Measurements from ENCODE around the gene NLRP7.

NLRP7 gene

GRCh38 chr19:54875506-54875905 lies 71.8 kb downstream of the NLRP7 start:
- Histone ChIP-seq H3K27me3 (ENCODE audit: insufficient read depth, low read depth) (peaks cover 13% of the 10 kb centered on the region; the same call in 1 of the 2 replicates), H3K9ac (no peak overlapping the region), H2AFZ (ENCODE audit: low read depth) (no peak overlapping the region), H3K27ac (no peak overlapping the region), H3K4me2 (no peak overlapping the region), H4K20me1 (ENCODE audit: insufficient read depth) (no peaks in the 10 kb centered on the region), H3K79me2 (ENCODE audit: insufficient read depth, low read depth) (no peaks in the 10 kb centered on the region), H3K4me1 (ENCODE audit: low read depth, poor library complexity, severe bottlenecking) (no peaks in the 10 kb centered on the region), H3K36me3 (ENCODE audit: insufficient read depth) (no peaks in the 10 kb centered on the region), H3K4me3 (IDR thresholded peaks at IDR 0.05; ENCODE audit: insufficient read depth, low read depth, low read length) (no peak overlapping the region)
- TF ChIP-seq, protein P1, sequence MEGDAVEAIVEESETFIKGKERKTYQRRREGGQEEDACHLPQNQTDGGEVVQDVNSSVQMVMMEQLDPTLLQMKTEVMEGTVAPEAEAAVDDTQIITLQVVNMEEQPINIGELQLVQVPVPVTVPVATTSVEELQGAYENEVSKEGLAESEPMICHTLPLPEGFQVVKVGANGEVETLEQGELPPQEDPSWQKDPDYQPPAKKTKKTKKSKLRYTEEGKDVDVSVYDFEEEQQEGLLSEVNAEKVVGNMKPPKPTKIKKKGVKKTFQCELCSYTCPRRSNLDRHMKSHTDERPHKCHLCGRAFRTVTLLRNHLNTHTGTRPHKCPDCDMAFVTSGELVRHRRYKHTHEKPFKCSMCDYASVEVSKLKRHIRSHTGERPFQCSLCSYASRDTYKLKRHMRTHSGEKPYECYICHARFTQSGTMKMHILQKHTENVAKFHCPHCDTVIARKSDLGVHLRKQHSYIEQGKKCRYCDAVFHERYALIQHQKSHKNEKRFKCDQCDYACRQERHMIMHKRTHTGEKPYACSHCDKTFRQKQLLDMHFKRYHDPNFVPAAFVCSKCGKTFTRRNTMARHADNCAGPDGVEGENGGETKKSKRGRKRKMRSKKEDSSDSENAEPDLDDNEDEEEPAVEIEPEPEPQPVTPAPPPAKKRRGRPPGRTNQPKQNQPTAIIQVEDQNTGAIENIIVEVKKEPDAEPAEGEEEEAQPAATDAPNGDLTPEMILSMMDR (conservative IDR thresholded peaks at IDR 0.05; ENCODE audit: low read depth, low read length): no peak

GRCh38 chr19:54873990-54874389 lies 73.3 kb downstream of the NLRP7 start, which contains the start of gene FCAR:
FCAR (plus strand) TSS chr19:54874235; CDS start chr19:54874290, 55 bp downstream.
- no peaks in the 10 kb centered on the region for H3K4me1 ChIP-seq (ENCODE audit: low read depth, poor library complexity, severe bottlenecking)
- H3K27ac ChIP-seq: no peak within 1 kb of the TSS
- H3K4me3 ChIP-seq (IDR thresholded peaks at IDR 0.05; ENCODE audit: insufficient read depth, low read depth, low read length): no peak within 1 kb of the TSS
- no peak within 1 kb of the TSS for H3K9ac ChIP-seq
- H3K79me2 ChIP-seq (ENCODE audit: insufficient read depth, low read depth): no peaks in the 10 kb centered on the region
- H4K20me1 ChIP-seq (ENCODE audit: insufficient read depth): no peaks in the 10 kb centered on the region
- peaks cover 13% of the 10 kb centered on the region; the same call in 1 of the 2 replicates for H3K27me3 ChIP-seq (ENCODE audit: insufficient read depth, low read depth)
- no peak within 1 kb of the TSS for H2AFZ ChIP-seq (ENCODE audit: low read depth)
- no peaks in the 10 kb centered on the region for H3K36me3 ChIP-seq (ENCODE audit: insufficient read depth)
- H3K4me2 ChIP-seq: no peak within 1 kb of the TSS
- TF ChIP-seq, protein P1 (conservative IDR thresholded peaks at IDR 0.05; ENCODE audit: low read depth, low read length): no peak

All from KMS-11 (cell line).